ENCODE data around the gene MTA2.

Gene MTA2

DNA sequence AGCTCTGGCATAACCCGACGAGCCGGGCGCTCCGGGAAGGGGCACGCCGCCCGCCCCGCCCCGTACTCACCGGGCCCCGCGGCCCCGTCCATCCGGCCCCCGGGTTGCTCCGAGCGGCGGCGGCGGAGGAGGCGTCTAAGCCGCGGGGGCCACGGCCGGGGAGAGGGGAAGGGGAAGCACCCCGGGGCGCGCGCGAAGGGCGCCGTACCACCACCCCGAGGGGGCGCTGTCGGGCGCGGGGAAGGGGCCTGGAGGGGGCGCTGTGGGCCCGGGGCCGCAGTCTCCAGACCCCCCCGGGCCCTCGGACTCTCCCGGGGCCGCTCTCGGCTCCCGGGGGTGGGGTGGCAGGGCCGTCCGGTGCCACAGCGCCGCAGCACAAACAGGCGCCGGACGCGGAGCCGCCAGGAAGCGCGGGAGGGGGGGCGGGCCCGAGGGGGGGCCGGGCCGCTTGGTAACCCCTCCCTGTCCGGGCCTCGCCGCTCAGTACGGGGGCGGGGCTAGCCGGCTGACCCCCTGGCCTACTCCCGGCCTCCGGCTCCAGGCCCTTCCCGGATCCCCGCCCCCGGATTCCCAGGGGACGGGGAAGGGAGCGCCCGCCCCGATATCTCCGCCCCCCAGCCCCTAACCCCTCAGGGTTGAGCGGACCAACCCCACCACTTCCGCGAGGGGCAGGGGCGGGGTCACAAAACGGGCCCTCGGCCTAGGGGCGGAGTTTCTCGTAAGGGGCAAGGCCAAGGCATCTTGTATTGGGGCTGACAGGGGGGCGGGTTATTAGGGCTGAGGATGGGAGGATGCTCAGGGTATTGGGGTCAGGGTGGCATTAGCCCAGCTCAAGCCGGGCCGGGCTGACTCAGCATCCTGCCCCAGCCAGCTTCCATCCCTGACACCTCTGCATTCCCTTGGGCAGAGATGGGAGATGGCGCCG lies 11.0 kb upstream of the MTA2 start, which contains the start of the genes EML3 and ROM1:
EML3 (minus strand) TSS at position 410 of the 925 bp plus-strand sequence; CDS start at position 92, 318 bp downstream.
ROM1 (plus strand) TSS at position 892 of the 925 bp plus-strand sequence; CDS start at position 917, 25 bp downstream.
- peak; percentile 89 for DNase-seq

- peak; percentile 40 for DNase-seq
These were observed 10.2 kb upstream of the MTA2 start for GRCh38 chr11:62611705-62612365.

DNA sequence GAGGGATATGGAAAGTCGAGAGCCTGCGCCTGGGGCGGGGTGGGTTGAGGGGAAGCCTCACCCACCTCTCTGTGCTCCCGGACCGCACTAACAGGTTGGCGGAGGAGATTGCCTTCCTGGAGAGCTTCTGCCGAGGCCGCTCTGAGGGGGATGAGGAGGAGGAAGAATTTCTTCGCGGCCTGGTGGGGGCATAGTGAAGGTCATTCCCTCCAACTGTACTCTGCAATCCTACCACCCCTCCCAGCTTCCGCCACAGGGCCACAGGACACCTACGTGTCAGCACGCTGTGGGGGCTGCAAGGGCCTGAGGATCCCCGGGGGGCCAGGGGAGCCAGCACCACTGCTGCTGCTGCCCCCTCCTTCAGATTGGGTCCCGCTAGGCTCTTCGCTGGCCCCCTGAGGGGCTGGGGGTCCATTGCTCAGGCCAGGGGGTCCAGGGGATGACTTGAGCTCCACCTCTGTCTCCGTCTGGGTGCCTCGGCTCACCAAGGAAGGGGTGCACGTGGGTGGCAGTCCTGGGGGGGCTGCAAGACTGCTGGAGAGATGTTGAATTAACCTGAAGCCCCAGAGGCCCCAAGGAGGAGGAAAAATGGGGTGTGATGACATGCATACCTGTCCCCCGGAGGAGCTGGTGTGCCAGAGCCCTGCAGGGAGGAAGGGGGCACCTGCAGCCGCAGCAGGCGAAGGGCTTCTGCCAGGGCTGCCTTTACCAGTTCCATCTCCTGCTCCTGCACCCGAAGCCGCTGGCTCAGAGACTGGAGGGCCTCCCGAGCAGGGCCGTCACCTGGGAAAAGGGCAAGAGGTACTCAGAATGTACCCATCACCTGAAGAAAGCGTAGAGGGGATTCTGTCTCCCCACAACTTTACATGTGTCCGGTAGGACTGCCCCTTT lies 9.4 kb upstream of the MTA2 start:
- DNase-seq: no peak

DNA sequence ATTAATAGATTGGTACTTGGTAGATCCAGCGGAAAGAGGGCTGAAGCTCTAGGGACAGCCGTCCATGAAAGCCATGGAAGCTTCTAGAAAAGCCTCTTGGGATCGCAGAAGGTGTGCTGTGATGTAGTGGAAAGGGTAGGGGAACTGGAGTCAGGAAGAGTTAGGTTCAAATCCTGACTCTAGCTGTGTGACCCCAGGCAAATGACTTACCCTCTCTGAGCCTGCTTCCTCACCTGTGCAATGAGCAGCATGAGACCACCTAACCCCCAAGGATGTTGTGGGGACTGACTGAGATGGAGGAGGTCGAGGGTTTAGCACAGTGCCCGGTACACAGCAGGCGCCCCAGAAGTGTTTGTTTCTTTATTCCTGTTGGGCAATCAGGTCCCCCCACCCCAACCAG lies 8.7 kb upstream of the MTA2 start:
- no peak for DNase-seq

DNA sequence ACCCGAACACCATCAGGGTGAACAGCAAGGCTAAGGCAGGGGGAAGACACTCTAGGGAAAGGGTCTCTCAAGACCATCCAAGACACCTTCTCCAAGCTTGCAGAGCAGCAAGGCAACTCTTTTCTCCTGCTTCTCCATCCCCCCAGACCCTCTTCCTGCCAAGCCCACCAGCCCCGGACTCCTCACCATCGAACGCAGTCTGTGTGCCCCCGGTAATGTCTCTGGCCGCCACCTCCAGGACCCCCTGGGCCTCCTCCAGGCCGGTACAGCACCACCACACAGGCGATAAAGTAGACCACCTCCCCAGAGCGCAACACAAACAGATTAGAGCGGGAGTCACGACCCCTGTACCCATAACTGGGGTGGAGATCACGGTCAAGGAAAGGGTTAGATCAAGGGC lies 7.1 kb upstream of the MTA2 start:
- no peak for DNase-seq

GRCh38 chr11:62607714-62608113 lies 6.0 kb upstream of the MTA2 start:
- DNase-seq: no peak

DNA sequence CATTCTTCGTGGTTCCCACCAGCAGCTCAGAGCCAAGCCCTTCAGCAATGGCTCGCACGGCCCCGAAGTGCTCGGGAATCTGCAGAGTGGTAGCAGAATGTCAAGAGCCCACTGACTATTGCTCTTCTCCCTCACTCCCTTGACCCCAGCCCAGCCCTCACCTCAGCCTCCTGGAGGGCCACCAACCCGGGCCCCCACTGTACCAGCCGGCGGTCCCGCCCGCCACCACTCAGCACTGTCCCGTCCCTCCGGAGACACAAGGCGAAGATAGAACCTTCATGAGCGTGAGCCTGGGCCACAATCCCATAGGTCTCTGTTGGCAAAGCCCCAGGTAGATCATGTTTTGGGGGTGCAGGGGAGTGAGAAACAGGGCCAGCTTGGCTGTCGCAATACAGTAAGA lies 4.2 kb upstream of the MTA2 start:
- DNase-seq: no peak

DNA sequence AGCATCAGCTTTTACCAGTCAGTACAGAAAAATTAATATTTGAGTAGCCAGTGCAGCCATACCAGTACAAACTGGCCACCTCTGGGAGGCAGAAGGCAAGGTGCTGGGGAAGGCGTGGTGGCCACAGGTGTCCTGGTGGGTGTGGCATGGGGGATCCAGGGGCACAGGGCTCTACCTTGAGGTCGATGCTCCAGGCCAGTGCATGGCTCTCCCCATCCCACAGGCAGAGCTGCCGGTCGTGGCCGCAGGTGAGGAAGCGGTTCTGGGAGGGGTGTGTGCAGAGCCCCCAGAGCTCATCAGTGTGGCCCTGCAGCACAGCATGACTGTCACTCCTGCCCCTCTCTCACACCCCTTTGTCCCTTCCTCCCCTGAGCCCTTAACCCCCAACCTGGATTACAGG lies 3.8 kb upstream of the MTA2 start:
- DNase-seq: no peak

GRCh38 chr11:62604460-62605120 lies 2.9 kb upstream of the MTA2 start:
- DNase-seq: no peak

GRCh38 chr11:62603776-62604299 lies 2.2 kb upstream of the MTA2 start:
- no peak for DNase-seq

DNA sequence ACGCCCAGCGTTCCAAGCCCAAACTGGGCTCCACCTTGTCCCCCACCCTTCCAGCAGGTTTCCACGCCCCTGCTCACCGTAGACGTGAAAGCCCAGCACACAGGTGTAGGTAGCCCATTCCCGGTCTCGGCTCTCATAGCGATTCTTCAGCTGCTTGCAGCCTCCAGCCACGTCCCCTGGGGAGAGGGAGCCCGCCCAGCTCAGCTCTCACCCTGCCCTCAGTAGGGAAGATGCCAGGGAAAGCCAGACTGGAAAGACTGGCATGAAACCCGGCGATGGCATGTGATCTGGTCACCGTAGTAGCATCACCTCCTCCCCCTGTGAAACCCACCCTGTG lies 1.4 kb upstream of the MTA2 start:
- DNase-seq: no peak

- peak; percentile 29 for DNase-seq
These were observed 741 bp upstream of the MTA2 start for GRCh38 chr11:62602141-62603071.

- no peak for DNase-seq
These were observed 618 bp downstream of the MTA2 start for GRCh38 chr11:62601122-62601371.

- DNase-seq: no peak
These were observed 1.1 kb downstream of the MTA2 start for GRCh38 chr11:62600367-62601121.

- no peak for DNase-seq
These were observed 1.8 kb downstream of the MTA2 start for GRCh38 chr11:62599901-62600300.

GRCh38 chr11:62599069-62599696 lies 2.5 kb downstream of the MTA2 start:
- DNase-seq: peak; percentile 99

GRCh38 chr11:62595124-62595523 lies 6.5 kb downstream of the MTA2 start:
- no peak for DNase-seq

DNA sequence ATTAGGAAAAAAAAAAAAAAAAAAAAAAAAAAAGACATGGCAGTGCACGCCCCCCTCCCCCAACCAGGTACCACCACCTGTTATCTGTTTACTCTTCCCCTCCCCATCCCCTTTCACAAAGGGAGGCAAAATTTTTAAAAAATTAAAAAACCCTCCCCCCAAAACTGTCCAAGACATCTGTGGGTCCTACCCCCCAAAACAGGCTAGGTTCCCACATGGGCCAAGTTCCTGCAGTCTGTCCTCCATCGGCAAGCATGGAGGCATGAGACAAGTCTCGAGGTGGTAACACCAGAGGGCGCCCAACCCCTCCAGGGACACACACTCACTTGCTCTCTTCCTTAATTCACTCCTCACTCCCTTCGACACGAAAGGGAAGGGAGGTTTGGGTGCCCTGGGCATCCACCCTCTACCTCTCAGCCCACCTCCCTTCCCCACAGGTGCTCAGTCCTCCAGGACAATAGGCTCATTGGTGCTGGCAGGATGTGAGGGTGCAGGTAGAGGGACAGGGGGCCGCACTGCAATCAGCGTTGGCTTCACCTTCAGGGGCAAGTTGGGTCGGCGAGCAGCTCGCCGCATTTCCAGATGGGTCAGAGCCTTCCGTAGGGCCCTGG lies 8.1 kb downstream of the MTA2 start:
- DNase-seq: peak; percentile 78

- no peak for DNase-seq
These were observed 8.7 kb downstream of the MTA2 start for GRCh38 chr11:62592989-62593421.
